ENCODE data around the gene MLLT3.

MLLT3 gene

DNA sequence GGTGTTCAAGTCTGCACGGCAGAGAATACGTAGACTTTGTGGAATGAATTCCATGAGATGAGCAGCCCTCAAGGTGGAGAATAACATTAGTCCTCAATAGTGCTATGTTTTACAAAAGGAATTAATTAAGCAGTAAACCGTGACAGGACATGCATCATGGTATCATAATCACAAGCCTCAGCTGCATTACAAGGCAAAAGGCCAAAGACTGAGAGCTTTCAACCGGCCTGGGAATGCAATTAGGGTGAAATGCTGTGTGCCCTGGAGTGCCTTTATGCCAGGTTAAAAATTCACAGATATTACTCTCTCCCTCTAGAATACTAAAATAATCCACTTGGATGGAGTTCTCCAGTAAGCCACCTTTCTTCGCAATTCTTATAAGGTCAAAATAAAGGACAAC is 270.6 kb downstream of the MLLT3 start:
- Histone ChIP-seq H3K9me2 (replicated peaks; ENCODE audit: low read depth, low read length) (no peaks in the 10 kb centered on the region), H3K27me3 (ENCODE audit: insufficient read depth, low read length, poor library complexity, severe bottlenecking) (no peaks in the 10 kb centered on the region), H3K9me3 (ENCODE audit: insufficient read depth, low read depth, low read length) (no peaks in the 10 kb centered on the region), H3F3A (ENCODE audit: low read depth) (no peaks in the 10 kb centered on the region), H3K9ac (ENCODE audit: low read depth, low read length, poor library complexity, severe bottlenecking) (peak overlapping the region; percentile 0), H3K4me2 (ENCODE audit: low read depth, low read length, poor library complexity, severe bottlenecking) (peak overlapping the region; percentile 36), H4K20me1 (ENCODE audit: insufficient read depth, low read length, poor library complexity, severe bottlenecking) (no peaks in the 10 kb centered on the region), H2AFZ (ENCODE audit: low read length) (no peak overlapping the region), H3K4me1 (ENCODE audit: insufficient read depth, low read length, poor library complexity, severe bottlenecking) (peaks cover 20% of the 10 kb centered on the region), H3K36me3 (ENCODE audit: insufficient read depth, low read length) (peaks cover 42% of the 10 kb centered on the region; the same call in 1 of the 2 replicates), H3K79me2 (ENCODE audit: insufficient read depth, low read length) (no peaks in the 10 kb centered on the region), H3K4me3 (ENCODE audit: low read length, poor library complexity, severe bottlenecking) (no peak overlapping the region)
- TF ChIP-seq, protein P1, sequence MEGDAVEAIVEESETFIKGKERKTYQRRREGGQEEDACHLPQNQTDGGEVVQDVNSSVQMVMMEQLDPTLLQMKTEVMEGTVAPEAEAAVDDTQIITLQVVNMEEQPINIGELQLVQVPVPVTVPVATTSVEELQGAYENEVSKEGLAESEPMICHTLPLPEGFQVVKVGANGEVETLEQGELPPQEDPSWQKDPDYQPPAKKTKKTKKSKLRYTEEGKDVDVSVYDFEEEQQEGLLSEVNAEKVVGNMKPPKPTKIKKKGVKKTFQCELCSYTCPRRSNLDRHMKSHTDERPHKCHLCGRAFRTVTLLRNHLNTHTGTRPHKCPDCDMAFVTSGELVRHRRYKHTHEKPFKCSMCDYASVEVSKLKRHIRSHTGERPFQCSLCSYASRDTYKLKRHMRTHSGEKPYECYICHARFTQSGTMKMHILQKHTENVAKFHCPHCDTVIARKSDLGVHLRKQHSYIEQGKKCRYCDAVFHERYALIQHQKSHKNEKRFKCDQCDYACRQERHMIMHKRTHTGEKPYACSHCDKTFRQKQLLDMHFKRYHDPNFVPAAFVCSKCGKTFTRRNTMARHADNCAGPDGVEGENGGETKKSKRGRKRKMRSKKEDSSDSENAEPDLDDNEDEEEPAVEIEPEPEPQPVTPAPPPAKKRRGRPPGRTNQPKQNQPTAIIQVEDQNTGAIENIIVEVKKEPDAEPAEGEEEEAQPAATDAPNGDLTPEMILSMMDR (conservative IDR thresholded peaks at IDR 0.05; ENCODE audit: low read length) = no peak
- TF ChIP-seq EZH2phosphoT487 (IDR thresholded peaks at IDR 0.05; ENCODE audit: borderline replicate concordance) = no peak

DNA sequence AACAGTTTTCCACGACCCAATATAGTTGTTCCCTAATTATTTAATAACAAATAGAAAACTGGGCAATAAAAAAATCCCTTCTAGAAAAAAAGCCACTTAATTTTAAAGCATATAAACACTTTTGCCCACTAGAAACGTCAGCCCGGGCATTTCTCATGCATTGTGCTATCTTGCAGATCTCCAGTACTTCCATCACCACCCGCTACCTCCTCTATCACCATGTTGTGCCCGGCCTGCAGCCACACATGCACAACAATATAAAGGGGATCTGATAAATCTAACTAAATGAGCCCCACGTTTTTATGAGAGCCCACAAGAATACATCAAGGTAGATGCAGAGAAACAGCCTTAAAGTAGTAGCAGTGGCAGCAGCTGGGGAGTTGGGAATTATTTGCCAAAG is 272.7 kb downstream of the MLLT3 start:
- H3K4me3 ChIP-seq (ENCODE audit: low read length, poor library complexity, severe bottlenecking) = no peak overlapping the region
- H2AFZ ChIP-seq (ENCODE audit: low read length) = no peak overlapping the region
- H3K4me2 ChIP-seq (ENCODE audit: low read depth, low read length, poor library complexity, severe bottlenecking) = no peak overlapping the region
- H3K4me1 ChIP-seq (ENCODE audit: insufficient read depth, low read length, poor library complexity, severe bottlenecking) = peaks cover 20% of the 10 kb centered on the region
- peaks cover 53% of the 10 kb centered on the region for H3K36me3 ChIP-seq (ENCODE audit: insufficient read depth, low read length)
- no peaks in the 10 kb centered on the region for H3K9me2 ChIP-seq (replicated peaks; ENCODE audit: low read depth, low read length)
- no peaks in the 10 kb centered on the region for H3K9me3 ChIP-seq (ENCODE audit: insufficient read depth, low read depth, low read length)
- no peaks in the 10 kb centered on the region for H3K27me3 ChIP-seq (ENCODE audit: insufficient read depth, low read length, poor library complexity, severe bottlenecking)
- H3K79me2 ChIP-seq (ENCODE audit: insufficient read depth, low read length) = no peaks in the 10 kb centered on the region
- H3K9ac ChIP-seq (ENCODE audit: low read depth, low read length, poor library complexity, severe bottlenecking) = no peak overlapping the region
- H4K20me1 ChIP-seq (ENCODE audit: insufficient read depth, low read length, poor library complexity, severe bottlenecking) = no peaks in the 10 kb centered on the region
- TF ChIP-seq, protein P1 (conservative IDR thresholded peaks at IDR 0.05; ENCODE audit: low read length) = no peak
- no peak for TF ChIP-seq EZH2phosphoT487 (IDR thresholded peaks at IDR 0.05; ENCODE audit: borderline replicate concordance)
- H3F3A ChIP-seq (ENCODE audit: low read depth) = no peaks in the 10 kb centered on the region

DNA sequence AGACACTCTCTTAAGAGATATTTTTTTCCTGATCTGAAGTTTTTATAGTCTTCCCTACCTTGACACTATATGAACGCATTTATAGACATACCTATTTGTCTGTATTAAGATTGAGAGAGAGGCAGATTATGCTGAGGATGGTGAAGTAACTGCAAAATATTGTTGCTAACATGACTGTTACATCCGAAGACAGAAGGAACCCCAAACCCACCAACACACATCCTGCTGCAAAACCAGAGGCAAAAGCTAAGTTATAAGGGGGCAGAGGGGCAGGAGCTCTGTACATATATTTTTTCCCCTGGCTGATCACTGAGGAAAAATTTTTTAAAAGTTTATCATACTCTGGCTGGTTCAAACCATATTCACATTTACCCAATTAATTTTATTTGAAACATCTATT is 279.0 kb downstream of the MLLT3 start:
- Histone ChIP-seq H3K79me2 (ENCODE audit: insufficient read depth, low read length) (no peaks in the 10 kb centered on the region), H3K36me3 (ENCODE audit: insufficient read depth, low read length) (peaks cover 18% of the 10 kb centered on the region), H2AFZ (ENCODE audit: low read length) (no peak overlapping the region), H3K9me2 (replicated peaks; ENCODE audit: low read depth, low read length) (no peaks in the 10 kb centered on the region), H3F3A (ENCODE audit: low read depth) (no peaks in the 10 kb centered on the region), H3K4me2 (ENCODE audit: low read depth, low read length, poor library complexity, severe bottlenecking) (no peak overlapping the region), H3K4me1 (ENCODE audit: insufficient read depth, low read length, poor library complexity, severe bottlenecking) (no peaks in the 10 kb centered on the region), H4K20me1 (ENCODE audit: insufficient read depth, low read length, poor library complexity, severe bottlenecking) (no peaks in the 10 kb centered on the region), H3K27me3 (ENCODE audit: insufficient read depth, low read length, poor library complexity, severe bottlenecking) (no peaks in the 10 kb centered on the region), H3K9ac (ENCODE audit: low read depth, low read length, poor library complexity, severe bottlenecking) (no peak overlapping the region), H3K4me3 (ENCODE audit: low read length, poor library complexity, severe bottlenecking) (no peak overlapping the region), H3K9me3 (ENCODE audit: insufficient read depth, low read depth, low read length) (no peaks in the 10 kb centered on the region)
- TF ChIP-seq, protein P1 (conservative IDR thresholded peaks at IDR 0.05; ENCODE audit: low read length) = no peak
- TF ChIP-seq EZH2phosphoT487 (IDR thresholded peaks at IDR 0.05; ENCODE audit: borderline replicate concordance) = no peak

All from Loucy (cell line).